CD4-positive, alpha-beta T cell treated with Interleukin-15 for 4 hours (primary cell): ENCODE results near the gene KLF17.

ENCODE experiments used
- DNase-seq: peaks from one replicate; pipeline ENCODE4 v3.0.0-alpha.2; 2020; ENCODE audit warnings: low spot score

The KLF17 gene

DNA sequence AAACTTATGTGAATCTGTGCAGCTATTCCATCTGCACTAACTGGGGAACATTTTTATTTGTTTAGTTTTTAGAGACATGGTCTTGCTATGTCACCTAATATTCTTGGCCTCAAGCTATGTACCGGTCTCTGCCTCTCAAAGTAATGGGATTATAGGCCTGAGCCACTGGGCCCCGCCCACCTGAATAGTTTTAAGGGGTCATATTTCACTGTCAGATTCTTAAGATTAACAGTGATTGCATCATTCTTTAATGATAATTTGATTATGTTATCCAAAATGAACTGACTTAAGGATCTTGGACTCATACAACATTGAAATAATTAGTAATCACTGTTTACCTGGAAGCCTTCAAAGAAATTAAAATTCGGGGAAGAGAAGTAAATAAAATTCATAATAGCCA is 35.4 kb downstream of the KLF17 start:
- DNase-seq, result no peak

DNA sequence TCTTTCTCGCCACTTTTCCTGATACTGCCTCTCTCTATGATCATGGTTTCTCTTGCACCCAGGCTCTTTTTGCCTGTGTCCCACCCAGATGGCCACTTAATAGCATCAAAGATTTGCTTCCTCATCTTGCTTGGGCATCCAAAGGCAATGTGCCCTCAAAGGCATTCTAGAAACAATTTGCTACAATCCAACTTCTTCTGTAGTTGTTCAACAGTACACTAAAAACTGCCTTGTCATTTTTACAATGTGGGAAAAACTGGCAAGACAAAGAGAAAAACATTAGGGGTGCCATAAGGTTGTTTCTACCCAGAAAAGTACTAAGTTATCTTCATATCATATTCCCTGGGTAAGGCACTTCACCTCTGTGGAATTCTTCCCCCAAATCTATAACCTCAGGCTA is 39.3 kb downstream of the KLF17 start:
- no peak for DNase-seq

GRCh38 chr1:44158871-44159270 is 40.2 kb downstream of the KLF17 start:
- no peak for DNase-seq

- DNase-seq, result no peak
These were observed 42.9 kb downstream of the KLF17 start for GRCh38 chr1:44161546-44161945.

DNA sequence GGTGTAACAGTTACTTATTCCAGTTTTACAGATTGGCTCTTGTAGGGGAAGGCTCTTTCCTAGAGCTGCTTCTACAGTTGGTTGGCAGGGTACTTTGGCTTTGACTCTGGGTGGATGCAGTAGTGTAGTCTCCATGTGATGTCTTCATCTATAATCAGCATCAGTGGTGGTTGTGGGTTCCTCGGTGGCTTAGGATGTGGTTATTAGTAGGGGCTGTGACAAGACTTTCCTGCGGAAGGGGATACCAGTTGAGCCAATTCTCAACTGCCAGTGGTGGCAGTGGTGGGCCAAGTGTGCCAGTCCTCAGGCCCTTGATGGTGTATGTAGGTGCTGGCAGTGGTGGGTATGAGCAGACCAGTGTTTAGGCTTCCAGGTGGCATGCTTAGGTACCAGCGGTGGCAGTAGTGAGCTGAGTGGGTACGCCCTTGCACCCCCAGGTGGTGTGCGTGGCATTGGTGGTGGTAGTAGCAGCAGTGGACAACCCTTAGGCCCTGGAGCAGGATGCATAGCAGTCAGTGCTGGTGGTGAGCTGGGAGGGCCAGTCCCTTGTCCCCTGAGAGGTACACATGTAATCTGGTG is 50.0 kb downstream of the KLF17 start:
- DNase-seq, result no peak

DNA sequence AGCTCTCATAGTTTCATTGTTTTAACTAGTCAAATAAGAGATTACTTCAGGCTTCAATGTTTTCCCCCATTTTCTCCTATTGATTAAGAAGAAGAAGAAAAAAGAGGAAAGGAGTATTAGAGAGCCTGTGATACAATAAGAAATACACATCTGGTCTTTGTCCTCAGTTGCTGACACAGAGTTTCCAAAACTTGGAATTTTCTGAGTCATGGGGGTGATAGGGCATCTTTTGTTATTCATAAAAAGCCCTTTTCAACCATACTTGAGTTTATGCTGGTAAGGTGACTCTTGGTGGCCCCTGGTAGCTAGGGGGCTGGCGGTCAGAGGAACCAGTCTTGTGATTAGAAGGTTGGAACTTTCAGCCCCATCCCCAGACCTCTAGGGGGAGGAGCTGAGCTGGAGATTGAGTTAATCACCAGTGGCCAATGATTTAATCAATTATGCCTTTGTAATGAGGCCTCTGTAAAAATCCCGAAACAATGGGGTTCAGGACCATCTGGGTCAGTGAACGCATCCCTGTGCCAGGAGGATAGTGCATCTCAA is 51.7 kb downstream of the KLF17 start:
- DNase-seq, result no peak

DNA sequence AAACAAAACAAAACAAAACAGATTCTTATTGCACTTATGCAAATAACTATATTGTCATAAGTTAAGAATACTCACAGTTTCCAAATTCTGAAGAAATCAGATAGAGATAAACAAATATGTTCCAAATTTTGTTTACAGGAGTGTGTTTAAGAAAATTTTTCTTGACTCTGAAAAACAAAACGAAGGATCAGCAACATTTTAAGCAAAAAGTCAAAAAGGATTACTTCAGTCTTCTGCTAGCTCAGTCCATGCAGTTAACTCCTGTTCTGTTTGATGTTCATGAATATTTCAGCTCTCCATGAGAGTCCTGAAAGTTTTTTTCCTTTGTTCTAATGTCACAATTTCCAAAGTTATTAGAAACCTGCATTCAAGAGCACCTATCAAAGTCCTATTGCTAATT is 56.0 kb downstream of the KLF17 start:
- no peak for DNase-seq
